ENCODE results near the gene IRF2.

IRF2 gene

DNA sequence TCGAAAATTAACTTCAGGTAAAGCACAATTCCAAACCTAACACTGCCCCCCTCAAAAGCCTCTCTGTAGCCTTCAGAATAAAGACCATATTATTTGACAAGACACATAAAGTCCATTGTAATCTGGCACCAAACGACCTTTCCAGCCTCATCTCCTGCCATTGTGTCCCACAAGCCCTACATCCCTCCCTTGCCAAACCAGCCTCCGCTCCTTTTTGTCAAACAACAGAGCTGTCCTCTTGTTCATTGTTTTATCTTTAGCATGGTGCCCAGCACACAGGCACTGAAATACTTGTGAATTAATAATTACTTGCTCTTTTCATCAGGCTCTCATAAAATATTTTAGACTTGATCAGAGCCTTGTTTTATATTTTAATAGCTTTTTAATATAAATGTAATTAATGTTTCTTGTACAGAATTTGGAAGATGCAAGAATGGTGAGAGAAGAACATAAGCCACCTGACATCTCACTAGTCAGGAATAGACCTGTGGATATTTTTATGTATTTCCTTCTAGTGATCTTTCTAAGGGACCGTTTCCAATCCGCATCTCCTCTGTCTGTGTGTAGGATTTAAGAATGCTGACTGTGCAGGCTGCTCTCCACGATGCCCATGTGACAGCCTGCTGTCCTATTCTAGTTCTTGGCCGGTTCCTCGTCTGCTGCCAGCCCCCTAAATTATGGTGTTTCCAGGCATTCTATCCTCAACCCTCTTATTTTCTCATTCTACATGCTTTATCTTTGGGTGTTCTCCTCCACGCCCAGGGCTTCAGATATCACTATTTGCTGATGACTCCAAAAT lies 3.0 kb upstream of the IRF2 start:
- peak; percentile 13 for FAIRE-seq

DNA sequence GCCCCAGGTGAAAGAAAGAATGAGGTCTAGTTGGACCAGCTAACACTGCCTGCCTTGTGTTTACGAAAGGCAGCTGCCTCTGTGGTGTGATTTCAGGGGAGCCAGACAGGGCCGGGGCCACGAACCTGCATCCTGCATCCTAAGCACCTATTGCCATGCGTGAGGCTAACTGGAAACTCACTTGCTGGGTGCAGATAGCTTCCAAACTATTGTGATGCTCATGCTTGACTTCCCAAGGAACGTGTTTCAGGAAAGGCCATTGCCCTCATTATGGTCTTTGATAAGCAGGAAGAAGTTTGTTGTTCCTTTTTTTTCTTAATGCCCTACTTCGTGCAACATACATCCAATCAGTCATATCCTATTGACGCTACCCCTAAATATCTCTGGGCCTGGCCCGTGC lies 2.3 kb upstream of the IRF2 start:
- DNase-seq (ENCODE audit: insufficient read length, low spot score), result no peak
- TF ChIP-seq POLR2A (IDR thresholded peaks at IDR 0.05; ENCODE audit: low read depth, low read length), result no peak
- TF ChIP-seq TAF1 (IDR thresholded peaks at IDR 0.05; ENCODE audit: low read depth, low read length), result no peak
- no peak for TF ChIP-seq POU2F2 (IDR thresholded peaks at IDR 0.05; ENCODE audit: low read depth, low read length)
- TF ChIP-seq PAX5 (IDR thresholded peaks at IDR 0.05; ENCODE audit: insufficient read depth, low read length, severe bottlenecking), result no peak
- no peak; the same call in 1 of the 2 replicates for TF ChIP-seq POLR2AphosphoS5 (IDR thresholded peaks at IDR 0.05; ENCODE audit: low read depth, low read length)
- no peak for TF ChIP-seq SPI1 (IDR thresholded peaks at IDR 0.05; ENCODE audit: low read depth, low read length)
- peak; percentile 23 for FAIRE-seq

More for the DNA sequence above, 3.0 kb upstream of the IRF2 start:
- no peak for TF ChIP-seq POLR2AphosphoS5 (IDR thresholded peaks at IDR 0.05; ENCODE audit: low read depth, low read length)
- TF ChIP-seq TAF1 (IDR thresholded peaks at IDR 0.05; ENCODE audit: low read depth, low read length), result no peak
- TF ChIP-seq SPI1 (IDR thresholded peaks at IDR 0.05; ENCODE audit: low read depth, low read length), result no peak
- TF ChIP-seq PAX5 (IDR thresholded peaks at IDR 0.05; ENCODE audit: insufficient read depth, low read length, severe bottlenecking), result no peak
- TF ChIP-seq POU2F2 (IDR thresholded peaks at IDR 0.05; ENCODE audit: low read depth, low read length), result no peak
- no peak for TF ChIP-seq POLR2A (IDR thresholded peaks at IDR 0.05; ENCODE audit: low read depth, low read length)
- no peak for DNase-seq (ENCODE audit: insufficient read length, low spot score)

DNA sequence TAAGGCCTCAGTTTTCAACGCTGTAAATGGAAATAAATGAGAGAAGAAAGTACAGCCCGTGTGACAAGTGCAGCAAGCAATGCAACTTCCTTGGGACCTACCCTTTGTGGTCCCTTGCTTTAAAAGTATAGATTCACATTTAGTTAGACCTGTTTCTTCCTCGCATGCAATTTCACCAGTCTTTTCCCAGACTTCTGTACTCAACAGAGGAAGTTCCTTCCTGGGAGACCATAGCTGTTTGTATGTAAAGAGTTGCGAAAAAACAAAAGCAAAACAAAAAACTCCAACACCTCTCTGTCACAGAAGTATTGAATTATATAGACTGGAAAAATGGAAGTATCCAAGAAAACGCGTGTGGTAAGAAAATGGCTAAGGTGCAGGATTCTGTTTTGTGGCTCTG lies 1.1 kb upstream of the IRF2 start:
- no peak for TF ChIP-seq POLR2AphosphoS5 (IDR thresholded peaks at IDR 0.05; ENCODE audit: low read depth, low read length)
- TF ChIP-seq SPI1 (IDR thresholded peaks at IDR 0.05; ENCODE audit: low read depth, low read length), result no peak
- no peak for TF ChIP-seq POU2F2 (IDR thresholded peaks at IDR 0.05; ENCODE audit: low read depth, low read length)
- peak; percentile 41 for FAIRE-seq
- DNase-seq (ENCODE audit: insufficient read length, low spot score), result no peak

DNA sequence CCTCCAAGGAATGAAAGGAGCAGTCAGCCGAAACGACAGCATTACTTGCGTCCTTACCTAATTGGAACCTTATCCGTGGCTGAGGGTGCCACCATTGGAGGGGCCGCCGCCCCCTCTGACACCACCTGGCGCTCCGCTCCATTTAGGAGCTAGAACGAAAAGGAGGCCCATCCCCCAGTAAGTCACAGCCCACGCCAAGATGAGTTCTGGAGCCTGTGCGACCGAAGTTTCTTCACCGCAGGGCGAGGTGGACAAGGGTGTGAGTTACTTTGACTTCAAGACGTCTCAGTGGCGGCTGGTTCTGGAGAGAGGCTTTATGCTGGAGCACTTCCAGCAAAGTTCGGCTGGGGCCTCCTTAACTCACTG lies 729 bp upstream of the IRF2 start:
- TF ChIP-seq POU2F2 (IDR thresholded peaks at IDR 0.05; ENCODE audit: low read depth, low read length) (no peak; the same call in 1 of the 2 replicates), TAF1 (IDR thresholded peaks at IDR 0.05; ENCODE audit: low read depth, low read length) (no peak), PAX5 (IDR thresholded peaks at IDR 0.05; ENCODE audit: insufficient read depth, low read length, severe bottlenecking) (no peak), POLR2AphosphoS5 (IDR thresholded peaks at IDR 0.05; ENCODE audit: low read depth, low read length) (peak; percentile 34; the same call in 1 of the 2 replicates), SPI1 (IDR thresholded peaks at IDR 0.05; ENCODE audit: low read depth, low read length) (no peak), POLR2A (IDR thresholded peaks at IDR 0.05; ENCODE audit: low read depth, low read length) (peak; percentile 77)
- DNase-seq (ENCODE audit: insufficient read length, low spot score) (peak; percentile 32), FAIRE-seq (no peak)

DNA sequence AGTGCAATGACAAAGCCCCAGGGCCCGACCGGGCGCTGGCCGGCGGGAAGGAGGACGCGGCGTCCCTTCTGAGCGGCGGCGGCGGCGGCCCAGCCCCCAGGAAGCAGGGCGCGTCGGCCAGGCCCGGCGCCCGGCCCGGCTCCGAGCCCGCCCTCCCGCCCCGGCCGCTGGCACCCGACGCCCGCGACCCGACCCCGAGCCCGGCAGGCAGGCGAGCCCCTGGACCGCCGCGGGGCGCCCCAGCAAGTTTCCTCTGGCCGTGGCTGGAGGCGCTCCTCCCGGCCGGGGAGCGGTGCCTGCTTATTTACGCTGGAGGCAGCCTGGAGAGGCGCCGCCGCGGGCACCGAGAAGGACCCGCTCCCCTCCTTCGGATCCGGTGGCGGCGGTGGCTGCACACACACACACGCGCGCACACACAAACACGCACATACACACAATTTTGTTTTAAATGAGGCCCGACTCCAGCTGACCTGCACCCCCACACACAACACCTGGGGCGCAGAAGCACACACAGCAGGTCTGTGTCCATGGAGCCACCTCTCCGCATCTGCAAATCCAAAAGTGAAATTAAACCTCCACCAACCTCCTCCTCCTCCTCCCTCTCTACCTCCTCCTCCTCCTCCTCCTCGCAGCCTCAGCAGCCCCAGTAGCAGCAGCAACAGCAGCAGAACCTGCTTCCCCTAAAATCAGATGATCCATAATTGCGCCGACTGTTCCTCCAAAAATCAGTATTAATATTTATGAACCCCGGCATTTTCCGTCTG lies 669 bp downstream of the IRF2 start:
- FAIRE-seq (peak; percentile 85), DNase-seq (ENCODE audit: insufficient read length, low spot score) (peak; percentile 39)
- TF ChIP-seq POU2F2 (IDR thresholded peaks at IDR 0.05; ENCODE audit: low read depth, low read length) (0 out of 2 replicates have a peak, but pooled peaks have one; percentile 14), TAF1 (IDR thresholded peaks at IDR 0.05; ENCODE audit: low read depth, low read length) (no peak), POLR2A (IDR thresholded peaks at IDR 0.05; ENCODE audit: low read depth, low read length) (peak; percentile 67), POLR2AphosphoS5 (IDR thresholded peaks at IDR 0.05; ENCODE audit: low read depth, low read length) (peak; percentile 60; the same call in 1 of the 2 replicates), PAX5 (IDR thresholded peaks at IDR 0.05; ENCODE audit: insufficient read depth, low read length, severe bottlenecking) (no peak), SPI1 (IDR thresholded peaks at IDR 0.05; ENCODE audit: low read depth, low read length) (no peak)

DNA sequence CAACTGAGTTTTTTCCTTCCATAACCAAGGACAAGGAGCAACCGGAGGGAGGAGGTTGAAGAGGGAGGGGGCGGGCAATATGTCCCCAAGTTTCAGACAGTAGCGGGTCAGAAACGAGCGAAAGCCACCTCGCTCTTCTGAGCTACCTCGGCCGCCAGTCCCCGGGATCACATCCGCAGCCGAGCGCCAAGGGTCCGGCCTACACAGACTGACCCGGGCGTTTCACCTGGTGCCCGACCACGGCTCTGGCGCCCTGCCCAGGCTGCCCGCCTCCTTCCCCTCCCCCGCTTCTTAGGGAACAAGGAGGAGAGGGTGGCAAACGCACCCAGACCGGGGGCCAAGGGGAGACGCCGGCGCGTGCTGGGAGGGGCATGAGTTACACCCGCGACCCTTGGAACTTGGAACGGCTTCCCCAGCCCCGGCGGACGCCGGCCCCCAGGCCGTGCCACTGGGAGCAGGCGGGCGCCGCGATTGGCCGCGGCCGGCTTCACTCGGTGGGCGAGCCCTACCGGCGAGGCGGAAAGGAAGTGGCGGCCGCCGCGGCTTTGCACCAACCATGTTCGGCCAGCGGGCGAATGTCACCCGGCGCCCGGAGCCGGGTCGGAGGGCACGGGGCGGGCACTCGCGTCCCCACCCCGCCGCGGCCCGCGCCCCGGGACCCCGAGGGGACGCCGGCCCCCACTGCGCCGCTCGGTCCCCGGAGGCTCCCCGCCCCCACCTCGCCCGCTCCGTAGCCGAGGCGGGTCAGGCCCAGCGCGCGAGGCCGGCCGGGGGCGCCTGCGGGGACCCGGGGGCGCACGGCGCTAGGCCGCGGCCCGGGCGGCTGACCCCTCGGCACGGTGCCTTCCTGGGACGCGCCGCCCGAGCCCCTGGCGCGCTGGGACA lies 1.5 kb downstream of the IRF2 start:
- FAIRE-seq (no peak), DNase-seq (ENCODE audit: insufficient read length, low spot score) (peak; percentile 37)
- TF ChIP-seq PAX5 (IDR thresholded peaks at IDR 0.05; ENCODE audit: insufficient read depth, low read length, severe bottlenecking) (no peak), POU2F2 (IDR thresholded peaks at IDR 0.05; ENCODE audit: low read depth, low read length) (0 out of 2 replicates have a peak, but pooled peaks have one; percentile 17), POLR2A (IDR thresholded peaks at IDR 0.05; ENCODE audit: low read depth, low read length) (peak; percentile 49; the same call in 1 of the 2 replicates), SPI1 (IDR thresholded peaks at IDR 0.05; ENCODE audit: low read depth, low read length) (peak; percentile 38), TAF1 (IDR thresholded peaks at IDR 0.05; ENCODE audit: low read depth, low read length) (peak; percentile 65; the same call in 1 of the 2 replicates), POLR2AphosphoS5 (IDR thresholded peaks at IDR 0.05; ENCODE audit: low read depth, low read length) (peak; percentile 59; the same call in 1 of the 2 replicates)

DNA sequence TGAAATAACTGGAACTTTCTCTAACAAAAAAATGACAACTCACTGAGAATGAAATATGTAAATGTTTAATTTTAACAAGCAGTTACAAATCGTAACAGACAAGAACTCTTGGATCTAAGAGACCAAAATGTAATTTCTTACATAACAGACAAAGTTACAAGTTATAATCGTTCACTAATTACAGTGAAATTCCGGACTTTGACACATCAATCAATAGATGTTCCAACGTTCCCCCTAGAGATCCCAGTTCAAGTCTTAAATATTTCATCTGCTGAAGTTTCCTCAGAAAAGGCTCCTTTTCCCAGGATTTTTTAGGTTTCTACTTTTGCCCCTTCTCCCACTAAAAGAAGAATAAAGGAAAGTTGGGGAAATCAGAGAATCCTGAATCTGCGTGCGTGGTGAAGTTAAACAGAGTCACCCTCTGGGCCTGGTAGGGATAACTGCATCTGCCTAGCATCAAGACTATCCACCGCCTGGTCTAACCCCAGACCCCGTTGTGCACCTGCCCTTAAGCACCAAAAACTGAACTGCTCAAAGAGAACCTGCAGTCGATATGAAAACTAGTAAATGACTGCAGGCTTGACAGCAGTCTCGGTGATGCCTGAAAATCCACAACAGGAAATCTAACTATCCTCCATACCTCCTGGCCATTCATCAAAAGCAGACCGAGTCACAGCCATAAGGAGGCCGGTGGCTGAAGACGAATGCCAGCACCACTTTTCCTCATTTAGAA lies 2.3 kb downstream of the IRF2 start:
- TF ChIP-seq POLR2AphosphoS5 (IDR thresholded peaks at IDR 0.05; ENCODE audit: low read depth, low read length) (peak; percentile 53; the same call in 1 of the 2 replicates), SPI1 (IDR thresholded peaks at IDR 0.05; ENCODE audit: low read depth, low read length) (no peak)
- FAIRE-seq (peak; percentile 80), DNase-seq (ENCODE audit: insufficient read length, low spot score) (no peak)

DNA sequence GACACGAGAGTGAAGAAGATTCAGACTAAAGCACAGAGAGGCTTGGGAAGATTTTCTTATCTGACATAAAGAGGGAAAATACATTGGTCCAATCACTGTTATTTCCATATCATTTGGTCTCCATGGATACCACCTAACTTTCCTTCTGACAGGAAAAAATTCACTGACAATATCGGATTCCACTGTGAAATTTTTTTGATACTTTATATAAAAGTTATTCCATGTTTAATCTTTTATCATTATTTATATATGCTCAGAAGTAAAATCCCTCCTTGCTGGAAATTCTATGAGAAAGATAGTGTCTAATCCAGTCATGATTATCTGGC lies 3.6 kb downstream of the IRF2 start:
- TF ChIP-seq SPI1 (IDR thresholded peaks at IDR 0.05; ENCODE audit: low read depth, low read length) (no peak), POLR2A (IDR thresholded peaks at IDR 0.05; ENCODE audit: low read depth, low read length) (no peak), POLR2AphosphoS5 (IDR thresholded peaks at IDR 0.05; ENCODE audit: low read depth, low read length) (no peak), POU2F2 (IDR thresholded peaks at IDR 0.05; ENCODE audit: low read depth, low read length) (no peak), TAF1 (IDR thresholded peaks at IDR 0.05; ENCODE audit: low read depth, low read length) (no peak), PAX5 (IDR thresholded peaks at IDR 0.05; ENCODE audit: insufficient read depth, low read length, severe bottlenecking) (no peak)
- FAIRE-seq (no peak), DNase-seq (ENCODE audit: insufficient read length, low spot score) (no peak)

All from GM12891 (cell line).